Large intestine (tissue), 3 donors: ENCODE results near the gene CHSY1. TPM values are rescaled to one million over a fixed set of nuclear protein-coding genes. Genes with fewer than 3 reads are reported as not detected.

Experiments used
- DNase-seq, 2 donors: peaks; one replicate each; pipeline versions ENCODE4 v3.0.0 to v3.0.0-alpha.2; 2013
- H3K27ac ChIP-seq: one replicate; pipeline ENCODE4 v1.5.1; 2013; ENCODE audit warnings: low read length
- H3K27me3 ChIP-seq: 2 replicates; pipeline ENCODE4 v1.6.1; 2013; ENCODE audit warnings: low read length; ENCODE audit not compliant: control insufficient read depth, insufficient read depth
- H3K36me3 ChIP-seq: 2 replicates; pipeline ENCODE4 v1.6.1; 2013; ENCODE audit warnings: low read length; ENCODE audit not compliant: control insufficient read depth, insufficient read depth
- H3K4me1 ChIP-seq: one replicate; pipeline ENCODE4 v1.6.1; 2013; ENCODE audit warnings: low read length; ENCODE audit not compliant: control insufficient read depth, insufficient read depth
- H3K4me3 ChIP-seq: one replicate; pipeline ENCODE4 v1.5.1; 2013; ENCODE audit warnings: low read length
- H3K9me3 ChIP-seq: one replicate; pipeline ENCODE4 v1.6.1; 2013; ENCODE audit warnings: mild to moderate bottlenecking, low read depth, low read length, moderate library complexity; ENCODE audit not compliant: control insufficient read depth
- WGBS: methylation state at CpG from one replicate; pipeline ENCODE4 v1.1.5; 2013; ENCODE audit warnings: low lambda C conversion rate; ENCODE audit not compliant: insufficient coverage; 5-methylcytosine and 5-hydroxymethylcytosine counted together
- polyA plus RNA-seq: library from polyadenylated mRNA; unstranded; fragments of 120-200 nt; gene quantifications from one replicate; pipeline ENCODE4 v1.2.1, GENCODE V29; 2013

CHSY1 gene
- polyA plus RNA-seq, 1 donor, result 14.9 TPM

DNA sequence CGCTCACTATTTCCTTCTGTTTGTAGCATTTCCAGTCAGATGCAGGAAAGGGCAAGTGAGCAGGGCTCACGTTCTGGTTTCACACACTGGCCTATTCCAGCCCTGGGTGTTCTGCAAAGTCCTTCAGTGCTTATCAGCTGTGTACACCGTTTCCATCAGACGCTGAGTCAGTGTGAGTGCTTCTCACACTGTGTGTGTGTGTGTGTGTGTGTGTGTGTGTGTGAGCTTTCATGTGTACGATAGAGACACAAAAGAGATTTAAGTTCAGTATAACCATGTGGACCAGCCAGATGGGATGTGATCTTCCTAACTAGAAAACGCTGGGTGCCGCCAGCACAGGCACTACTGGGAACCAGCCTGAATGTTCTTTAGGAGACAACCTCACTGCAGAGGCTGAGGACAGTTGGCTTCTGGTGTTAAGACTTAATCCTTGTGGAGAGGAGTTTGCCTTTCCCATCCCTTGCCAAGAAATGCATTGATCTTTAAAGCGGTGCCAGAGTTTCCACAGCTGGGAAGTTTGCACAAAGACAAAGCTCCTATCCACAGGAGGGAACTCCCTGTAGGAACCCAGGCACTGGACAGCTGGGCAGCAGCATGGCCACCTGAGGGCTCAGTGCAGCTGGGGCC is 3.9 kb upstream of the CHSY1 start:
- peak in 1 of 2 donors; percentile 59 for DNase-seq
- no peak overlapping the region for H3K27ac ChIP-seq
- peaks cover 10% of the 10 kb centered on the region for H3K4me1 ChIP-seq
- no peaks in the 10 kb centered on the region for H3K27me3 ChIP-seq
- H3K36me3 ChIP-seq, result no peaks in the 10 kb centered on the region
- H3K9me3 ChIP-seq, result no peaks in the 10 kb centered on the region
- WGBS, result 60% methylated on average over 3 of the region's 8 CpGs
- H3K4me3 ChIP-seq, result no peak overlapping the region

DNA sequence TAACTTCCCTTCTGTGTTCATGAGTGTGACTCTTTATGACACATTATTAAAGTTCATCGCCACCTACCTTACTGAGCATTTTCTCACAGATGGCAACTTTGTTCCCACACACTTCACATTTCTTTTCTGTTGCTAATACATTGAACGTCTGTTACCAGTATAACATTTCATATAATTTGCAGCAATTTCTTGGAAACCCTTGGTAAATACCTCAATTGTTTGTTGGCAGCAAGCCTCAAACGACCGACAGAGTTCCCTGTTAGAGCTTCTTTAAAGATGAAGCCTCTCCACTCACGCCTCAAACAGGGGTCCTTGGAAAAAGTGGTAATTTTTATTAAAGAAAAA is 3.2 kb upstream of the CHSY1 start:
- H3K27me3 ChIP-seq, result no peaks in the 10 kb centered on the region
- DNase-seq, result no peak
- WGBS, result 100% methylated on average over 1 of the region's 5 CpGs
- no peak overlapping the region for H3K4me3 ChIP-seq
- H3K36me3 ChIP-seq, result no peaks in the 10 kb centered on the region
- H3K27ac ChIP-seq, result no peak overlapping the region
- no peaks in the 10 kb centered on the region for H3K9me3 ChIP-seq
- H3K4me1 ChIP-seq, result peaks cover 16% of the 10 kb centered on the region

DNA sequence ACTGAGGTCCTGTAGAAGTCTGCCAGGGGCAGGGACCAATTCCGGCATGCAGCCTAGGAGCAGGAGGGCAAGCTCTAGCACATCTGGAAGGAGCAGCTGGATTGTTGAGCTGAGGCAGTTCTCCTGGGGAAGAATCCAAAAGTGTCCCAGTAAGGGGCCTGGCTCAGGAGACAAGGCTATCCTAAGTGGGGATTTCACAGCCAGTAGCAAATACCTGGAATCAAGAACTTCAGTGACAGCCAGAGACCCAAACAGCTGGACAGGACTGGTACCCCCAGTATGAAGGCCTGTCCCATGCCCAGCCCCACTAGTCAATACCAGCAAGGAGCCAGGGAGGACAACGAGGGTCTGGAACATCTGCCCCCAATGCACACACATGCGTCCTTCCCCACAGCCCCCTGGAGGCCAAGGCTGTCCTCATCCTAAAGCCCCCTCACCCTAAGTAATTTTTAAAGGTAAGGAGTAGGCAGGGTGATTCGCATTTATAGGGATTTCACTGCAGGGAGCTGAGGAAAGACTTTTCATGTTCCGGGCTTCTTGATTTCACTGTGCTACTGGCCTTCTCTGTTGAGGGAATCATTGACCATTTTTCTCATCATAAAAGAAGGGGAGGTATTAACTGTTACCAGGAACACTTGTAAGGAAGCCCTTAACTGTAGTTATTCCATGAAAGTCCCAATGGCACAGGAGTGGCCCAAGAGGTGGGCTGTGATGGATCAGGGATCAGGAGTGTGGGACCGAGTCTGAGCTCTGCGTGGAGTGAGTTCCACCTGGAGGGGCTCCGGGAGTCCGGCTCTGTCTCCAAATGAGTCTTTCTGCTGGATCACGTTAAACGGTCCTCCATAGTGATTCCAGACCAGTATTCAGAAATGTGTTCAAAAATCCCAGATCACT is 2.6 kb upstream of the CHSY1 start:
- Histone ChIP-seq H3K9me3 (no peaks in the 10 kb centered on the region), H3K27me3 (no peaks in the 10 kb centered on the region), H3K4me1 (peaks cover 16% of the 10 kb centered on the region), H3K27ac (no peak overlapping the region), H3K4me3 (no peak overlapping the region), H3K36me3 (no peaks in the 10 kb centered on the region)
- no peak for DNase-seq
- no CpG with 5 or more reads among the region's 11 CpGs for WGBS

DNA sequence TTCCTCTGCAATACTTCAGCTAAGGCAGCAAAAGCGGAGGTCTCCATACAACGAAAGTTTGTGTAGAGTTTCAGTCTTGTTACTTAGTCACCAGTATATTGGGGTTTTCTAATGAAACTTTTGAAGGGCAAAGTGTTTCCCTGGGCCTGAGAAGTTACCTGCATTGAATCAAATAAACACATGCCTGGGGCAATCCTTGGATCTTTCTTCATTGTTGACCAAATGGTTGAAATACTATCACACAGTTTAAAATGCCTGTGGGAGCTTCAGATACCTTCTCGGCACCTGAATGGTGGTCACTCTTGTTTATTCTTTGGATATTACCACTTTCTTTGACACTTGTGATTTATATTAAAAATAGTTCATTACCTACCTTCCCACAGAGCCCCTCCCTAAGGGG is 988 bp upstream of the CHSY1 start:
- peak overlapping the region; percentile 63 for H3K4me3 ChIP-seq
- H3K9me3 ChIP-seq, result no peaks in the 10 kb centered on the region
- H3K27ac ChIP-seq, result peak overlapping the region; percentile 76
- H3K27me3 ChIP-seq, result no peaks in the 10 kb centered on the region
- 80% methylated on average over 1 of the region's 3 CpGs for WGBS
- H3K4me1 ChIP-seq, result peaks cover 11% of the 10 kb centered on the region
- H3K36me3 ChIP-seq, result no peaks in the 10 kb centered on the region
- no peak for DNase-seq

DNA sequence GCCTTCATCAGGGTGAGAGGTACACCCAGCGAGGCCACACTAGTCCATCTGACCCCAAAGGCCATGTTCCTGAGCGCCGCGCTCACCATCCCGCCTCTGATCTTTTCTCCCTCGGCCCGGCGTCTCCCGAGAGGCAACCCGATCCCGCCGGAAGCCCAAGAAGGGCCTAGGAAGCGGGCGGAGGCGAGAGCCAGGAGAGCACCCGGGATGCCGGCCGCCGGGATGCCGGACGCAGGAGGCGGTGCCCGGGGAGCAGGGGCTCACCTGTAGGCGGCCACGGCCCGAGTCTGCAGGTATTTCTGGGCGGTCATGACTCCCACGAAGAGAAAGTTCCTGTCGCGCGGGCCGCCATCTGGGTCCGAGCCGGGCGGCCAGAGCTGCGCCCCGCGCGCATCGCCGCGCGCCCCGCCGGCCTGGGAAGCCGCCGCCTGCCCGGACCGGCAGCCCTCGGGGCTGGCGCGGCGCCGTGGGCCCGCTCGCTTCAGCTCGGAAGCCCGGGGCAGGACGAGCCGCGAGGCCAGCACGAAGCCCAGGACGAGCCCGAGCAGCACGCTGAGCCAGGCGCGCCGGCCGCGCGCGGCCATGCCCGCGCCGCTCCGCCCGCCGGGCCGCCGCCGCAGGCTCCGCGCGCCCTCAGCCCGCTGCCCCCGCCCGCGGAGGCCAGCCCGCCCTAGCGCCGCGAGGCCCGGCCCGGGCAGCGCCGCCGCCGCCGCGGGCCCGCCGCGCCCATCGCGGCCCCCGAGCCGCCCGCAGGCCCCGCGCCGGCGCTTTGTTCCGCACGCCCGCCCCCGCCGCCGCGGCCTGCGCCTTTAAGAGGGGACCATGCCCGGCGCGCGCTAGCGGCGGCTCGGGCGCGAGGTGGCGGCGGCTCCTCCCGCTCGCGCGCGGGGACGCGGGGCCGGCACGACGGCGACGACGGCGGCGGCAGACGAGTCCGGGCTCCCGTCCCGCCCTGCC is 697 bp downstream of the CHSY1 start:
- no peaks in the 10 kb centered on the region for H3K36me3 ChIP-seq
- WGBS, result no CpG with 5 or more reads among the region's 150 CpGs
- no peaks in the 10 kb centered on the region for H3K9me3 ChIP-seq
- peaks cover 9% of the 10 kb centered on the region for H3K4me1 ChIP-seq
- H3K4me3 ChIP-seq, result peak overlapping the region; percentile 76
- H3K27ac ChIP-seq, result peak overlapping the region; percentile 62
- no peaks in the 10 kb centered on the region for H3K27me3 ChIP-seq
- peak; percentile 38 to 52 for DNase-seq

DNA sequence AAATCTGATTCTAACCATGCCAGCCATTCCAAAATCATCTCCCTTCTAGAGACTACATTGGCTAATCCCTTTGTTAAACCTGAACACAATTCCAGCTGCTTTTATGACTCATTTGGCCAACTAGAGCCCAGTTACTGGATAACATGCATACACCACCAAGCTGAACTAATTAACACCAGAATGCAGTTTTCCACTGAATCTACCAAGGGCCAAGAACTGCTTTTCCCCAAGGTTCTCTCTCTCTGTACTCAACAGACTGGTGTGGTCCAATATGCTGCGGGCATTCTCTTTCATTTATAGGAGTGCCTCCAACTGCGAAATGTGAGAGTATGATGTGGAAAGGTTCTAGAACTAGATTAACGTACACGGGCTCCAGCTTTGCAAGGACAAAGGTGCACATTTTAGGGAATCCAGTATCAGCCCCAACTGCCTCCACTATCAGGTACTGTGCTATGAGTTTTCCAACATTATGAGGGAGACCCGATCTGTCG is 1.5 kb downstream of the CHSY1 start:
- Histone ChIP-seq H3K4me1 (peaks cover 6% of the 10 kb centered on the region), H3K36me3 (no peaks in the 10 kb centered on the region)
- peak in 1 of 2 donors; percentile 29 for DNase-seq

DNA sequence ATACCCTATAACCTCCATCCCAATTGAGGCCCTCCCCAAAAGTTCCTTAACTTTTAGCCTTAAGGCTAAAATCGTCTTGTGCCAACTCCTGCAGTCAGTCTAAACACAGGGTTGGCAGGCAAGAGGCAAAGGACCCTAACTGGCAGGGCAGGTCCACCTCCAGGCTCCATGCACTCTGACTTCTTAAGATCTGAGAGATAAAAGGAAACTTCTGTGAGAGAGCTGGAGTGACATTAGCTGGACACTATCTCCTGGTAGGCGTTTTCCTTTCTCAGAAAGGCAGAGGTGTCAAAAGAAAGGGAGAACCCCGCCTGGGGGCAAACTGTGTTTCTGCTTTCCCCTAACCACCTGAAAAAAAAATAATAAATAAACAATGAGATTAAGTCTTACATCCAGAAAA is 3.6 kb downstream of the CHSY1 start:
- Histone ChIP-seq H3K9me3 (no peaks in the 10 kb centered on the region), H3K4me3 (no peak overlapping the region), H3K27me3 (no peaks in the 10 kb centered on the region), H3K27ac (no peak overlapping the region), H3K4me1 (peaks cover 6% of the 10 kb centered on the region), H3K36me3 (no peaks in the 10 kb centered on the region)
- WGBS, result 70% methylated on average over 2 of the region's 3 CpGs
- DNase-seq, result no peak

More for the DNA sequence above, 1.5 kb downstream of the CHSY1 start:
- Histone ChIP-seq H3K4me3 (peak overlapping the region; percentile 76), H3K9me3 (no peaks in the 10 kb centered on the region), H3K27ac (no peak overlapping the region), H3K27me3 (no peaks in the 10 kb centered on the region)
- 27% methylated on average over 4 of the region's 6 CpGs for WGBS

DNA sequence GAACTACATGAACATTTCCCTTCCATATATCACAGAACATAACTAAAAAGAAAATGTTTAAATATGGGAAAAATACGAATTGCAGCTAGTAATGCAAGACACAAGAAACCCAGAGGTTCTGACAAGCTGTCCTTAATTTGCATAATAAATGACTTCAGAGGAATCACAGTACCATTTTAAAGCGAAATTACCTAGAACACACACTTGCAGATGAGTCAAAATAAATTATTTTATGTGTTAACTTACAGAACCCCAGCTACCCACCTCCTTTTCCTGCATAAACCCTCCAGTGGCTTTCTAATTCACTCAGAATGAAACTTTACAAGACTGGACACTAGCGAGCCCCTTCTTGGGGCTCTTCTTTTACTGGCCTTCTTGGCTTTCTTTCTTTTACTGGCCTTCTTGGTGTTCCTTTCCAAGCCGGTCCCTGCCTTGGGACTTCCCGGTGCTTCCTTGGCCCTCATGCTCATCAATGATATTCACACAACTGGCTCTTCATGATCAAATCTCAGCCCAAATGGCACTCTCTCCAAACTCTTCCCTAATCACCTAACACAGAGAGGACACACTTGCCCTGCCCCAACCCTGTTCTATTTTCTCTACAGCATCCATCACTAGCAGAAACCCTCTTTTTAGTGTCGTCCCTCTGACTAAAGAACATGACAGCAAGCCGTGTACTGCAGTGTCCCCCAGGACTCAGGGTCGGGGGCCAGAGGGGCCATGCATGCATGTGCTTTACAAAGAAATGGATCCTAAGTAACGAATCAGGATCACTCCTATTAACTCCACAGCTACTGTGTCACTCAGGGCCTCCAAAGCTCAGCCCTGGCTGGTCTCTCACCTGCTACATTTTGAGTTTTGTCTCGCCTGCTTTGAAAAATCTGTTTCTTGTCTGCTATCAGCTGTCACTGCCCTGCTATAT is 4.8 kb downstream of the CHSY1 start:
- H3K27me3 ChIP-seq, result no peaks in the 10 kb centered on the region
- H3K9me3 ChIP-seq, result no peaks in the 10 kb centered on the region
- H3K4me1 ChIP-seq, result peaks cover 6% of the 10 kb centered on the region
- no peak overlapping the region for H3K27ac ChIP-seq
- H3K4me3 ChIP-seq, result no peak overlapping the region
- no peak for DNase-seq
- 100% methylated on average over 1 of the region's 10 CpGs for WGBS
- peaks cover 4% of the 10 kb centered on the region for H3K36me3 ChIP-seq

DNA sequence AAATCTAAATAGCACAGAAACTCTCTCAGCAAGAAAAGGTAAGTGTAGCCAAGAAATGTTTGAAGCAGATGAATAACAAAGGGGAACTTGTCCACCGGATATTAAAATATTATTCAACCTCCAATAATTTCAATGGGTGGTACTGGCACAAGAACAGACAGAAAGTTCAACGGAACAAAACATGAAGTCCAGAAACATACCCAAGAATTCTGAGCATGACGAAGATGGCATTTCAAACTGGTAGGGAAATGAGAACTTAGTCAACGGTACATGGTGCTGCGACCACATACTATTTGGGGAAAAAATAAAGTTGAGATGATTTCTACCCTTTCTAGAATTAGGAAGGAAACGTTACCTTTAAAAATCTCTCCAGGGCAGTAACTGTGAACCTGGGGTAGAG is 5.5 kb downstream of the CHSY1 start:
- no peak for DNase-seq
- peaks cover 6% of the 10 kb centered on the region for H3K4me1 ChIP-seq
- H3K36me3 ChIP-seq, result peaks cover 6% of the 10 kb centered on the region
- no peak overlapping the region for H3K27ac ChIP-seq
- WGBS, result 88% methylated on average over 5 of the region's 6 CpGs
- H3K9me3 ChIP-seq, result no peaks in the 10 kb centered on the region
- H3K27me3 ChIP-seq, result no peaks in the 10 kb centered on the region
- H3K4me3 ChIP-seq, result no peak overlapping the region
